DND-41 (cell line): ENCODE results near the gene ZDHHC16.
"Not testable (repeated sequence)": the region's sequence is repeated elsewhere in the genome, so short reads cannot be mapped to it uniquely, and the experiment has no call there.

Source experiments
- ATAC-seq: fragments of 200-7000 bp; cut with Tn5 transposase; 3 replicates; pipeline ENCODE4 v1.9.1; 2021; ENCODE audit warnings: low read depth; ENCODE audit not compliant: insufficient read depth
- DNase-seq: peaks from one replicate; pipeline ENCODE4 v3.0.0-alpha.2; 2020
- H2AFZ ChIP-seq: 2 replicates; pipeline ENCODE4 v1.6.0; 2012; ENCODE audit warnings: low read depth, low read length
- H3K27ac ChIP-seq: 2 replicates; pipeline ENCODE4 v1.5.1; 2012; ENCODE audit warnings: low read length, inconsistent platforms
- H3K27me3 ChIP-seq: fragments of 200-600 bp; sonication (generic); 2 replicates; pipeline ENCODE4 v1.6.0; 2012; ENCODE audit warnings: low read length, mild to moderate bottlenecking, inconsistent platforms; ENCODE audit not compliant: insufficient read depth, poor library complexity
- H3K36me3 ChIP-seq: 2 replicates; pipeline ENCODE4 v1.5.1; 2012; ENCODE audit warnings: low read length, inconsistent platforms; ENCODE audit not compliant: insufficient read depth
- H3K4me1 ChIP-seq: 2 replicates; pipeline ENCODE4 v1.5.1; 2012; ENCODE audit warnings: mild to moderate bottlenecking, low read length; ENCODE audit not compliant: insufficient read depth
- H3K4me2 ChIP-seq: 2 replicates; pipeline ENCODE4 v1.6.0; 2012; ENCODE audit warnings: mild to moderate bottlenecking, moderate library complexity, low read length, inconsistent platforms; ENCODE audit not compliant: insufficient read depth
- H3K4me3 ChIP-seq, 2 experiments: fragments of 200-600 bp in 1 of 2; shearing (Covaris generic) in 1 of 2; 2 replicates each; pipeline ENCODE4 v1.5.1; 2012 to 2016; ENCODE audit warnings: inconsistent platforms in 2 of 2, low read length in 2 of 2, mild to moderate bottlenecking in 2 of 2, low read depth in 1 of 2, moderate library complexity in 1 of 2
- H3K79me2 ChIP-seq: 2 replicates; pipeline ENCODE4 v1.6.0; 2012; ENCODE audit warnings: low read length, inconsistent platforms; ENCODE audit not compliant: insufficient read depth
- H3K9ac ChIP-seq: 2 replicates; pipeline ENCODE4 v1.6.0; 2012; ENCODE audit warnings: low read depth, mild to moderate bottlenecking, inconsistent platforms, low read length, moderate library complexity
- H3K9me3 ChIP-seq: 2 replicates; pipeline ENCODE4 v1.5.1; 2012; ENCODE audit warnings: low read length, moderate library complexity, mild to moderate bottlenecking, inconsistent platforms; ENCODE audit not compliant: insufficient read depth, severe bottlenecking
- H4K20me1 ChIP-seq: 2 replicates; pipeline ENCODE4 v1.6.0; 2012; ENCODE audit warnings: low read length; ENCODE audit not compliant: insufficient read depth
- CTCF ChIP-seq: IDR thresholded peaks from 2 replicates; pipeline ENCODE4 v1.5.1; 2012; ENCODE audit warnings: borderline replicate concordance, low read length, moderate library complexity, mild to moderate bottlenecking; ENCODE audit not compliant: poor library complexity, severe bottlenecking; ENCODE audit errors: extremely low read depth
- EZH2 ChIP-seq: IDR thresholded peaks from 3 replicates; pipeline ENCODE4 v1.6.1; 2012; ENCODE audit warnings: borderline replicate concordance, low read depth, mild to moderate bottlenecking, moderate library complexity, low read length, inconsistent platforms; ENCODE audit not compliant: severe bottlenecking

ZDHHC16 gene

GRCh38 chr10:97465982-97466381, 20.0 kb downstream of the ZDHHC16 start:
- no peak overlapping the region for H3K27ac ChIP-seq
- no peak overlapping the region for H3K9ac ChIP-seq
- no peaks in the 10 kb centered on the region for H3K79me2 ChIP-seq
- H4K20me1 ChIP-seq, result peaks cover 7% of the 10 kb centered on the region; the same call in 1 of the 2 replicates
- DNase-seq (no peak), ATAC-seq (no peak)
- no peaks in the 10 kb centered on the region for H3K9me3 ChIP-seq
- H3K4me2 ChIP-seq, result no peak overlapping the region
- peaks cover 93% of the 10 kb centered on the region for H3K36me3 ChIP-seq
- H2AFZ ChIP-seq, result no peak overlapping the region
- no peaks in the 10 kb centered on the region for H3K4me1 ChIP-seq
- H3K27me3 ChIP-seq, result no peaks in the 10 kb centered on the region
- H3K4me3 ChIP-seq, result no peak overlapping the region
- TF ChIP-seq EZH2 (no peak), CTCF (no peak)

- H3K9ac ChIP-seq, result no peak overlapping the region
- H3K27me3 ChIP-seq, result no peaks in the 10 kb centered on the region
- ATAC-seq, result no peak
- peaks cover 7% of the 10 kb centered on the region; the same call in 1 of the 2 replicates for H4K20me1 ChIP-seq
- H3K4me1 ChIP-seq, result no peaks in the 10 kb centered on the region
- peaks cover 92% of the 10 kb centered on the region for H3K36me3 ChIP-seq
- TF ChIP-seq CTCF (no peak), EZH2 (no peak)
- no peak overlapping the region for H3K27ac ChIP-seq
- no peak overlapping the region for H2AFZ ChIP-seq
- DNase-seq, result no peak
- no peak overlapping the region for H3K4me2 ChIP-seq
- H3K9me3 ChIP-seq, result no peaks in the 10 kb centered on the region
- no peaks in the 10 kb centered on the region for H3K79me2 ChIP-seq
- H3K4me3 ChIP-seq, result no peak overlapping the region
These were observed 20.8 kb downstream of the ZDHHC16 start for GRCh38 chr10:97466755-97467154.

GRCh38 chr10:97468162-97468561, 22.2 kb downstream of the ZDHHC16 start:
- H3K27ac ChIP-seq, result no peak overlapping the region
- H3K9me3 ChIP-seq, result no peaks in the 10 kb centered on the region
- no peaks in the 10 kb centered on the region for H3K79me2 ChIP-seq
- no peak for DNase-seq
- H3K4me3 ChIP-seq, result no peak overlapping the region
- H3K4me1 ChIP-seq, result no peaks in the 10 kb centered on the region
- no peak overlapping the region for H3K4me2 ChIP-seq
- no peak; the same call in 2 of the 3 replicates for ATAC-seq
- H3K27me3 ChIP-seq, result no peaks in the 10 kb centered on the region
- peaks cover 7% of the 10 kb centered on the region; the same call in 1 of the 2 replicates for H4K20me1 ChIP-seq
- H3K9ac ChIP-seq, result no peak overlapping the region
- H3K36me3 ChIP-seq, result peaks cover 92% of the 10 kb centered on the region
- no peak for TF ChIP-seq CTCF
- no peak for TF ChIP-seq EZH2
- H2AFZ ChIP-seq, result no peak overlapping the region

- not testable (repeated sequence) for H3K27me3 ChIP-seq, H3K79me2 ChIP-seq, H3K4me3 ChIP-seq, DNase-seq, H3K9ac ChIP-seq, H3K27ac ChIP-seq, H2AFZ ChIP-seq, H3K4me1 ChIP-seq, H4K20me1 ChIP-seq, H3K9me3 ChIP-seq, H3K4me2 ChIP-seq, ATAC-seq
- peaks cover 92% of the 10 kb centered on the region for H3K36me3 ChIP-seq
These were observed 22.8 kb downstream of the ZDHHC16 start for GRCh38 chr10:97468781-97469180.
